Upper lobe of left lung (tissue), 6 donors: ENCODE measurements around the gene ANKFY1. TPM values are rescaled to one million over a fixed set of nuclear protein-coding genes. Genes with fewer than 3 reads are reported as not detected.

Experiments used
- ATAC-seq, 2 donors: fragments of 200-7000 bp; cut with Tn5 transposase; one replicate each; pipeline ENCODE4 v1.9.1; 2022; ENCODE audit warnings: mild to moderate bottlenecking in 2 of 2, moderate library complexity in 2 of 2; ENCODE audit not compliant: low FRiP score in 2 of 2
- DNase-seq, 2 donors: peaks; one replicate each; pipeline ENCODE4 v3.0.0-alpha.2; 2019 to 2020
- H3K27ac ChIP-seq, 4 donors: fragments of 200-600 bp; sonication (generic); one replicate each; pipeline ENCODE4 v1.5.1; 2016 to 2019
- H3K27me3 ChIP-seq, 4 donors: fragments of 200-600 bp; sonication (generic); one replicate each; pipeline ENCODE4 v1.5.1; 2017 to 2019
- H3K36me3 ChIP-seq, 4 donors: fragments of 200-600 bp; sonication (generic); one replicate each; pipeline ENCODE4 v1.5.1; 2016 to 2019
- H3K4me1 ChIP-seq, 4 donors: fragments of 200-600 bp; sonication (generic); one replicate each; pipeline ENCODE4 v1.5.1; 2018 to 2019
- H3K4me3 ChIP-seq, 4 donors: fragments of 200-600 bp; sonication (generic); one replicate each; pipeline ENCODE4 v1.5.1; 2017 to 2019; ENCODE audit warnings: mild to moderate bottlenecking in 2 of 4, moderate library complexity in 1 of 4
- H3K9me3 ChIP-seq, 4 donors: fragments of 200-600 bp; sonication (generic); one replicate each; pipeline ENCODE4 v1.5.1; 2018 to 2019
- EP300 ChIP-seq, 4 donors: sonication (generic); formaldehyde crosslinking; IDR thresholded peaks; one replicate each; pipeline ENCODE4 v1.5.1; 2017; ENCODE audit warnings: antibody characterized with exemption in 4 of 4, control low read depth in 2 of 4
- POLR2A ChIP-seq, 4 donors: fragments of 450-650 bp; IDR thresholded peaks; one replicate each; pipeline ENCODE4 v1.5.1; 2016 to 2017; ENCODE audit warnings: antibody characterized with exemption in 4 of 4, mild to moderate bottlenecking in 2 of 4
- POLR2AphosphoS5 ChIP-seq, 2 donors: sonication (generic); formaldehyde crosslinking; IDR thresholded peaks; one replicate each; pipeline ENCODE4 v1.5.1; 2017; ENCODE audit warnings: antibody characterized with exemption in 2 of 2
- WGBS, 2 donors: methylation state at CpG; one replicate each; pipeline ENCODE4 v1.1.5; 2017 to 2018; 5-methylcytosine and 5-hydroxymethylcytosine counted together
- total RNA-seq, 6 donors: library from RNA; depleted of rRNA in 4 of 6; stranded (reverse); fragments of >200 nt in 4 of 6; gene quantifications; one replicate each; pipeline versions ENCODE4 v1.1.0 to v1.2.1, GENCODE V29; 2016 to 2021
- TF ChIP-seq, protein P1 (sequence below), 6 experiments: fragments of 450-650 bp in 4 of 6; fragments of 200-600 bp in 2 of 6; sonication (generic) in 2 of 6; IDR thresholded peaks; one replicate each; pipeline ENCODE4 v1.5.1; 2016 to 2019; ENCODE audit warnings: antibody characterized with exemption in 6 of 6
- donor health status: DM: no; HTN: no; CAD: no; lungs with moderate emphysema.
- donor health status: DM: no; HTN: yes; CAD: no; lungs with severe emphysema.

The ANKFY1 gene
- total RNA-seq, 6 donors from 2014 or later: 58.7 to 92.2 (median 60.9) TPM

- WGBS, 2 donors: 65 to 71% methylated on average over 6 of the region's 6 CpGs
- no peaks in the 10 kb centered on the region for H3K9me3 ChIP-seq
- peaks cover 0 to 18% (median 0%) of the 10 kb centered on the region in 4 donors for H3K36me3 ChIP-seq
- H3K4me1 ChIP-seq: peaks cover 29 to 58% (median 40%) of the 10 kb centered on the region in 4 donors
- DNase-seq: peak in 1 of 2 donors; percentile 94
- peak overlapping the region; percentile 24 to 70 (median 50) for H3K27ac ChIP-seq
- H3K4me3 ChIP-seq: no peak overlapping the region
- ATAC-seq: peak; percentile 23 to 91
- H3K27me3 ChIP-seq: no peaks in the 10 kb centered on the region
- no peak for TF ChIP-seq EP300 (IDR thresholded peaks at IDR 0.05)
- TF ChIP-seq POLR2AphosphoS5 (IDR thresholded peaks at IDR 0.05): peak in 1 of 2 donors; percentile 44
These were observed 127.4 kb downstream of the ANKFY1 start for GRCh38 chr17:4136373-4136772.

DNA sequence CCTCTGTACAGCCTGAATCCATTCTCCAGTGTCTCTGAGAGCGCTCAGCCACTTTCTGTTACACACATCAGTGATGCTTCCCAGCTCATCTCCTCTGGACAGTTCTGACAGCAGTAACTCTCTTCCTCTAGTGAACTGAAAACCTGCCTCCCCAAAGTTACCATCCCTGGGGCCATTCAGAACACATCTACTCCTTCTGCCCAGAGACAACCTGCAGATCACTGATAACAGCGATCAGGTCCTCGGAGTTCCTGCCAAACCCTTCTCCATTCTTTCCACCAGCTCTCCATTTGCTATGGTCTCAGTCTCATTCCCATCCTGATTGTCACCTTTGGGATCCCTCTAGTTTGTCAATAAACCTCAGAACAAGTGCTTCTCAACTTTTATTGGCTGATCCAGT is 128.3 kb downstream of the ANKFY1 start:
- peaks cover 21 to 49% (median 39%) of the 10 kb centered on the region in 4 donors for H3K4me1 ChIP-seq
- ATAC-seq: no peak
- WGBS, 2 donors: 95% methylated on average over 3 of the region's 3 CpGs

GRCh38 chr17:4134721-4135120 is 129.1 kb downstream of the ANKFY1 start:
- no peak overlapping the region for H3K27ac ChIP-seq
- ATAC-seq: no peak
- no peaks in the 10 kb centered on the region for H3K9me3 ChIP-seq
- no peak overlapping the region for H3K4me3 ChIP-seq
- peaks cover 13 to 42% (median 33%) of the 10 kb centered on the region in 4 donors for H3K4me1 ChIP-seq
- TF ChIP-seq POLR2AphosphoS5 (IDR thresholded peaks at IDR 0.05) (no peak), EP300 (IDR thresholded peaks at IDR 0.05) (no peak), POLR2A (IDR thresholded peaks at IDR 0.05) (no peak)
- TF ChIP-seq, protein P1, sequence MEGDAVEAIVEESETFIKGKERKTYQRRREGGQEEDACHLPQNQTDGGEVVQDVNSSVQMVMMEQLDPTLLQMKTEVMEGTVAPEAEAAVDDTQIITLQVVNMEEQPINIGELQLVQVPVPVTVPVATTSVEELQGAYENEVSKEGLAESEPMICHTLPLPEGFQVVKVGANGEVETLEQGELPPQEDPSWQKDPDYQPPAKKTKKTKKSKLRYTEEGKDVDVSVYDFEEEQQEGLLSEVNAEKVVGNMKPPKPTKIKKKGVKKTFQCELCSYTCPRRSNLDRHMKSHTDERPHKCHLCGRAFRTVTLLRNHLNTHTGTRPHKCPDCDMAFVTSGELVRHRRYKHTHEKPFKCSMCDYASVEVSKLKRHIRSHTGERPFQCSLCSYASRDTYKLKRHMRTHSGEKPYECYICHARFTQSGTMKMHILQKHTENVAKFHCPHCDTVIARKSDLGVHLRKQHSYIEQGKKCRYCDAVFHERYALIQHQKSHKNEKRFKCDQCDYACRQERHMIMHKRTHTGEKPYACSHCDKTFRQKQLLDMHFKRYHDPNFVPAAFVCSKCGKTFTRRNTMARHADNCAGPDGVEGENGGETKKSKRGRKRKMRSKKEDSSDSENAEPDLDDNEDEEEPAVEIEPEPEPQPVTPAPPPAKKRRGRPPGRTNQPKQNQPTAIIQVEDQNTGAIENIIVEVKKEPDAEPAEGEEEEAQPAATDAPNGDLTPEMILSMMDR (IDR thresholded peaks at IDR 0.05): no peak
- 79 to 87% methylated on average over 3 of the region's 3 CpGs for WGBS, 2 donors
- no peak for DNase-seq
- H3K36me3 ChIP-seq: peaks cover 0 to 9% (median 0%) of the 10 kb centered on the region in 4 donors
- no peaks in the 10 kb centered on the region for H3K27me3 ChIP-seq

More for the DNA sequence above, 128.3 kb downstream of the ANKFY1 start:
- Histone ChIP-seq H3K4me3 (no peak overlapping the region), H3K9me3 (no peaks in the 10 kb centered on the region), H3K27me3 (no peaks in the 10 kb centered on the region), H3K27ac (no peak overlapping the region), H3K36me3 (peaks cover 0 to 16% (median 0%) of the 10 kb centered on the region in 4 donors)
- DNase-seq: no peak
- no peak for TF ChIP-seq POLR2A (IDR thresholded peaks at IDR 0.05)
- TF ChIP-seq, protein P1 (IDR thresholded peaks at IDR 0.05): no peak
- TF ChIP-seq EP300 (IDR thresholded peaks at IDR 0.05): no peak
- no peak for TF ChIP-seq POLR2AphosphoS5 (IDR thresholded peaks at IDR 0.05)

DNA sequence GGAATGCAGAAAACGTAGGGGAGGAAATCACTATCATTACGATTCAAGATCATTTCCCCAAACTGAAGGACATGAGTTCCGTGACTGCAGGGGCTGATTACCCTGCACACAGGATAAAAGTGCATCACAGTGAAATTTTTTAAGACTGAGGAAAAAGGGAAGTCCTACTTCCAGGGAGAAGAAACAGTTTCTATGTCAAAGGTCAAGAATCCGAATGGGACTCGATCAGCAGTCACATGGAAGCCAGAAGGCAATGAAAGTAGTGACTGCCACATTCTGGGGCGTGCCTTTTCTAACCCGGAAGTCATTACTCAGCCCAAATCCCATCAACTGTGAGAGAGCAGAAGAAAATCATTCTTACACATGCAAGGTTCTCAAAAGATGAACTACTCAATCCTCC is 133.1 kb downstream of the ANKFY1 start:
- DNase-seq: peak in 1 of 2 donors; percentile 44
- TF ChIP-seq, protein P1 (IDR thresholded peaks at IDR 0.05): no peak
- TF ChIP-seq POLR2AphosphoS5 (IDR thresholded peaks at IDR 0.05): peak; percentile 32 to 44
- TF ChIP-seq EP300 (IDR thresholded peaks at IDR 0.05): peak in 1 of 4 donors; percentile 27
- peak in 1 of 4 donors; percentile 23 for TF ChIP-seq POLR2A (IDR thresholded peaks at IDR 0.05)
- Histone ChIP-seq H3K9me3 (no peaks in the 10 kb centered on the region), H3K4me1 (peaks cover 9 to 33% (median 19%) of the 10 kb centered on the region in 4 donors), H3K27me3 (no peaks in the 10 kb centered on the region), H3K4me3 (no peak overlapping the region), H3K27ac (peak overlapping the region in 3 of 4 donors; percentile 3 to 76 (median 57)), H3K36me3 (no peaks in the 10 kb centered on the region)
- peak in 1 of 2 donors; percentile 91 for ATAC-seq
- WGBS, 2 donors: 43% methylated on average over 7 of the region's 7 CpGs

DNA sequence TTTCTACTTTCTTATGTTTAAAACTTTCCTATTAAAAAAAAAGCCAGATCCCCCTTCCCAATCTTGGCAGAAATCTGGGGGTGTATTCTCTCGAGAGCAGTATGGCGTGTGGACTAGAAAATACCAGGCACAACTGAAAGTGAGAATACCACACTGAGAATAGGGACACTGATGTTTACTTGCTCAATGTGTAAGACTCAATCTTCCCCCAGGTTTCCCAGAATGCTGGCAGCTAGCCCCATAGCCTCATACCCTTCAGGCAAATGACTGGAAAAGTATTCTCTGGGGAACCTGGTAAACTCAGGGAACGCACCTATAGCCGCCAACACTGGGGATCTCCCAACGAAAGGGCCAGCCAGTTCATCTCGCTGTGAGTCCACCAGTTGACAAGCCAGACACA is 136.2 kb downstream of the ANKFY1 start:
- TF ChIP-seq POLR2AphosphoS5 (IDR thresholded peaks at IDR 0.05) (no peak), EP300 (IDR thresholded peaks at IDR 0.05) (no peak), POLR2A (IDR thresholded peaks at IDR 0.05) (no peak)
- TF ChIP-seq, protein P1 (IDR thresholded peaks at IDR 0.05): no peak
- WGBS, 2 donors: 92 to 93% methylated on average over 6 of the region's 6 CpGs
- Histone ChIP-seq H3K4me1 (peaks cover 9 to 23% (median 14%) of the 10 kb centered on the region in 4 donors), H3K36me3 (peaks cover 0 to 17% (median 12%) of the 10 kb centered on the region in 4 donors), H3K4me3 (no peak overlapping the region), H3K27me3 (no peaks in the 10 kb centered on the region), H3K9me3 (no peaks in the 10 kb centered on the region), H3K27ac (no peak overlapping the region)
- DNase-seq (no peak), ATAC-seq (no peak)
